ENCODE measurements around the gene CCL11. TPM values are rescaled to one million over a fixed set of nuclear protein-coding genes. Genes with fewer than 3 reads are reported as not detected.

The CCL11 gene
- total and polyA plus RNA-seq, 2 of the 8 experiments (the other 6 are each of a cell fraction or from before 2014, with no cell fraction given), result not detected

- no peak for FAIRE-seq
- H3K56ac ChIP-seq (replicated peaks; ENCODE audit: insufficient read length, low read depth, low read length), result no peak overlapping the region
Measured at GRCh38 chr17:34287875-34288274, 2.3 kb downstream of the CCL11 start.

More at GRCh38 chr17:34287875-34288274, 2.3 kb downstream of the CCL11 start:
- POLR2A ChIA-PET (ENCODE audit: partially characterized antibody), result no interaction called here
- H3K79me2 ChIP-seq (ENCODE audit: control insufficient read depth in 1 of 2, insufficient read depth in 2 of 2, low read length in 2 of 2), result no peaks in the 10 kb centered on the region
- no peak overlapping the region for H4K5ac ChIP-seq (ENCODE audit: insufficient read length, low read depth, low read length)
- no peak overlapping the region for H4K8ac ChIP-seq (ENCODE audit: extremely low read depth, insufficient read depth, low read length)
- no peak overlapping the region for H3K4me3 ChIP-seq (ENCODE audit: extremely low read depth in 1 of 4, insufficient read depth in 2 of 4, low read depth in 3 of 4, low read length in 4 of 4)
- no peaks in the 10 kb centered on the region for H3K79me1 ChIP-seq (ENCODE audit: low read depth, low read length)
- H3K14ac ChIP-seq (ENCODE audit: insufficient read length), result no peak overlapping the region
- H4K91ac ChIP-seq (replicated peaks; ENCODE audit: insufficient read length, low read length), result no peak overlapping the region
- H2AFZ ChIP-seq (ENCODE audit: low read length), result no peak overlapping the region
- H3K9ac ChIP-seq (replicated peaks in 1 of 4; ENCODE audit: extremely low read depth in 1 of 4, low read depth in 3 of 4, low read length in 3 of 4), result no peak overlapping the region
- H3K23ac ChIP-seq (ENCODE audit: insufficient read length), result no peak overlapping the region
- H3K4me1 ChIP-seq (replicated peaks in 1 of 4; ENCODE audit: control insufficient read depth in 3 of 4, insufficient read depth in 4 of 4, low read length in 3 of 4), result no peaks in the 10 kb centered on the region
- H3K27ac ChIP-seq (ENCODE audit: low read depth, low read length), result no peak overlapping the region
- H2AK5ac ChIP-seq (ENCODE audit: low read depth, low read length), result no peak overlapping the region
- H3K4ac ChIP-seq (replicated peaks; ENCODE audit: insufficient read length, low read depth, low read length), result no peak overlapping the region
- H2BK20ac ChIP-seq (ENCODE audit: low read length), result no peak overlapping the region
- H2BK5ac ChIP-seq (ENCODE audit: low read depth, low read length), result no peak overlapping the region
- H3K36me3 ChIP-seq (ENCODE audit: control insufficient read depth in 2 of 4, insufficient read depth in 4 of 4, low read length in 3 of 4), result no peaks in the 10 kb centered on the region
- no peak overlapping the region for H3K18ac ChIP-seq (ENCODE audit: extremely low read depth, low read length)
- 92% methylated on average over 2 of the region's 2 CpGs; no CpG with 5 or more reads in 1 of the 2 experiments for WGBS, 2 experiments (ENCODE audit: extremely low coverage in 1 of 2, insufficient coverage in 1 of 2, insufficient read length in 1 of 2, insufficient replicate concordance in 2 of 2, low coverage in 1 of 2, low lambda C conversion rate in 2 of 2, missing lambda C conversion rate in 1 of 2)
- no peak overlapping the region for H2BK15ac ChIP-seq (ENCODE audit: low read length)
- no peaks in the 10 kb centered on the region for H3K9me3 ChIP-seq (ENCODE audit: insufficient read depth in 2 of 2, low read depth in 1 of 2, low read length in 1 of 2)
- TF ChIP-seq CREB1 (IDR thresholded peaks at IDR 0.05) (no peak), CHD2 (IDR thresholded peaks at IDR 0.05; ENCODE audit: low read length) (no peak), YY1 (IDR thresholded peaks at IDR 0.05; ENCODE audit: low read depth, low read length) (no peak), NRF1 (IDR thresholded peaks at IDR 0.05; ENCODE audit: low read depth, low read length) (no peak), RBBP5 (IDR thresholded peaks at IDR 0.05; ENCODE audit: borderline replicate concordance, low read depth, low read length) (no peak), ASH2L (IDR thresholded peaks at IDR 0.05; ENCODE audit: low read length) (no peak), EZH2 (IDR thresholded peaks at IDR 0.05; ENCODE audit: low read depth, low read length, severe bottlenecking) (no peak), CHD1 (IDR thresholded peaks at IDR 0.05; ENCODE audit: low read depth, low read length) (no peak), POLR2AphosphoS5 (IDR thresholded peaks at IDR 0.05; ENCODE audit: low read depth, low read length) (no peak), NANOG (IDR thresholded peaks at IDR 0.05; ENCODE audit: insufficient read depth, low read depth, low read length, poor library complexity, severe bottlenecking) (no peak), BCL11A (IDR thresholded peaks at IDR 0.05; ENCODE audit: low read depth in 2 of 2, low read length in 2 of 2) (no peak)
- DNase-seq (ENCODE audit: low read depth in 1 of 2, low spot score in 2 of 2), result no peak
- CTCF ChIA-PET (ENCODE audit: partially characterized antibody), result interaction anchor here (1.9 to 2.4 kb wide), 2 partner anchors 31 to 87 kb away, joined by 5 to 7 read pairs; partner anchors contain the start of gene CCL8
- no peak overlapping the region for H2BK120ac ChIP-seq (replicated peaks; ENCODE audit: low read depth, low read length)
- no peak overlapping the region for H3K4me2 ChIP-seq (ENCODE audit: insufficient read depth in 1 of 2, low read depth in 2 of 2, low read length in 2 of 2)
- H3K27me3 ChIP-seq (replicated peaks in 1 of 4; ENCODE audit: control insufficient read depth in 3 of 4, extremely low read depth in 1 of 4, insufficient read depth in 3 of 4, low read length in 3 of 4), result no peaks in the 10 kb centered on the region
- H2BK12ac ChIP-seq (ENCODE audit: low read depth, low read length), result no peak overlapping the region
- H3K23me2 ChIP-seq (ENCODE audit: low read depth, low read length), result no peaks in the 10 kb centered on the region
- H4K20me1 ChIP-seq (replicated peaks in 1 of 2; ENCODE audit: control insufficient read depth in 1 of 2, insufficient read depth in 2 of 2, low read length in 2 of 2), result no peaks in the 10 kb centered on the region
